Measurements from ENCODE around the gene SPCS3.

DNA sequence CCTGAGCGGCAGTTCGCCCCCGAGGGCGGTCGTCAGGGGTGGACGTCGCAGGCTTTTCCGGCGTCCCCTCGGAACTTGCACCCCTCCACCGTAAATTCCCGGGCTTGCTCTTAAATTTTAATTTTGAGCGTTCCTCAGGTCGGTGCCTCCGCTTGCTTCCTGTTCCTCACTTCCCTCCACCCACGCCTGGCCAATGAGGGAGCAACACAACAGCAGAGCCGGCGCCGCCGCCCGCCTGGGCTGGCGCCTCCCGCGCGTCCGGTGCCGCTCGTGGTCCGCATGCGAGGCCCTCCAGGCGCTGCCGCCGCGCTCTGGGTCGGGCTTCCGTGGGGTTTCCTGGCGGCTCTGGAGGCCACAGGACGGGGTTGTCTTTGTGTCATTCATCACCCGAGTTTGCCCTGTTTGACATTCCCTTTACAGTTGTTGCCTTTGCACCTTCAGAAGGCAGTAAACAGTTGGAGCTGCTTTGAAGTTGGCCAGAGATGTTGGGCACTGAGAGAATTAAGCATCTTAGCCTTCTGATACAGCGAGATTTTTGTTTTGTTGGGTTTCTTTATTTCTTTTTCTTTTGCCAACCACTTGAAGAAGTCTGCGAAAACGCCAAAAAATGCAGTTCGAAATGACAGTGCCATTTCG, 692 bp downstream of the SPCS3 start:
- TF ChIP-seq, protein P1, sequence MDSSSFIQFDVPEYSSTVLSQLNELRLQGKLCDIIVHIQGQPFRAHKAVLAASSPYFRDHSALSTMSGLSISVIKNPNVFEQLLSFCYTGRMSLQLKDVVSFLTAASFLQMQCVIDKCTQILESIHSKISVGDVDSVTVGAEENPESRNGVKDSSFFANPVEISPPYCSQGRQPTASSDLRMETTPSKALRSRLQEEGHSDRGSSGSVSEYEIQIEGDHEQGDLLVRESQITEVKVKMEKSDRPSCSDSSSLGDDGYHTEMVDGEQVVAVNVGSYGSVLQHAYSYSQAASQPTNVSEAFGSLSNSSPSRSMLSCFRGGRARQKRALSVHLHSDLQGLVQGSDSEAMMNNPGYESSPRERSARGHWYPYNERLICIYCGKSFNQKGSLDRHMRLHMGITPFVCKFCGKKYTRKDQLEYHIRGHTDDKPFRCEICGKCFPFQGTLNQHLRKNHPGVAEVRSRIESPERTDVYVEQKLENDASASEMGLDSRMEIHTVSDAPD (CRISPR knock-in tag; IDR thresholded peaks at IDR 0.05) = no peak
- no peak for TF ChIP-seq ZBTB21 (CRISPR knock-in tag; IDR thresholded peaks at IDR 0.05)
- TF ChIP-seq EP300 (IDR thresholded peaks at IDR 0.05; ENCODE audit: low read depth in 2 of 2, low read length in 2 of 2) = no peak
- no peak for TF ChIP-seq EP300 (CRISPR knock-in tag; IDR thresholded peaks at IDR 0.05; ENCODE audit: borderline replicate concordance)

Measured in HepG2 (cell line).